HG03571 (cell line): Measurements from ENCODE around the gene MBD6.
"Not testable (repeated sequence)": the region's sequence is repeated elsewhere in the genome, so short reads cannot be mapped to it uniquely, and the experiment has no call there.

Source experiments
- ATAC-seq: cut with Tn5 transposase; IDR thresholded peaks from one replicate; pipeline ENCODE4 v1.9.1; 2021; ENCODE audit not compliant: unreplicated experiment

MBD6 gene

DNA sequence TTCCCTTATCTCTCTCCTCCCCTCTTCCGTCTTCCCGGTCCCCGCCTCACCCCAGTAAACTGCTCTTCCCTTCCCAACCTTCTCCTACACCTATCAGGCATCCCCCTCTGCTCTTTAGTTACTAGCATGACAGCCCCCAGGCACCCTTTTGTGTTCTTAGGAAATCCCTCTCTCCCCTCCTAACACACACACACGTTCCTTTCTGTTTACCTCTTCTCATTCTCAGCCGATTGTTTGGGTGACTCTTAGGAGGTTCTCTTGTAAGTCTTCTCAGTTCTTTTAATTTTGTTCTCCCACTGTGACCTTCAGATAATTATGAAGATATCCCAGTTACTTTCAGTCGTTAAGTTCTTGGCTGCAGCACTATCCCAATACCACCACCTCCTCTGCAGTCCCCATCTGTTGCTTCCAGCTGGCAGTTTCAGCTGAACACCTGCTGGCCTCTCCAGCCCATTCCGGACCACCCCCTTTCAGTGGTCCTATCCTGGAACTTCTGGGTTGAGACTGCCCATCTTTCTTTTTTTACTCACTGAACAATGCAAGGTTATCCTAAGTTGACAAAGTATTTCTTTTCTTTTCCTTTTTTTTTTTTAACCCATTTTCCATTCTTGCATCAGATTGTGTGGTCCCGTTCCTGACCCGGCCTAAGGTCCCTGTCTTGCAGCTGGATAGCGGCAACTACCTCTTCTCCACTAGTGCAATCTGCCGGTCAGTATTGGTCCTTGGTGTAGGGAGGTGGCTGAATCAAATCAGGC, 34.0 kb upstream of the MBD6 start:
- ATAC-seq, result peak; percentile 1

DNA sequence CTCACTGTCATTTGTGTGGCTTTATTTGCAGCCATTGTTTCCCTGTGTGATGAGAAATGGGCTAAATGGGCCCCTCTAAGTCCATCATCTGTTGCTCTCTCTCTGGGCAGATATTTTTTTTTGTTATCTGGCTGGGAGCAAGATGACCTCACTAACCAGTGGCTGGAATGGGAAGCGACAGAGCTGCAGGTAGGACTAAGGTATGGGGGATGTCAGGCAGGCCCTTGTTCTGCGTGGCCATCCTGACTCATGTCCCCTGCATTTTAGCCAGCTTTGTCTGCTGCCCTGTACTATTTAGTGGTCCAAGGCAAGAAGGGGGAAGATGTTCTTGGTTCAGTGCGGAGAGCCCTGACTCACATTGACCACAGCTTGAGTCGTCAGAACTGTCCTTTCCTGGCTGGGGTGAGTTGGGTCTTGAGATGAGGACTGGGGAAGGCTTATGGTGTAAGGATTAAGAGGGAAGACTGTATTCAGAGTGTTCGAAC, 33.4 kb upstream of the MBD6 start:
- no peak for ATAC-seq

DNA sequence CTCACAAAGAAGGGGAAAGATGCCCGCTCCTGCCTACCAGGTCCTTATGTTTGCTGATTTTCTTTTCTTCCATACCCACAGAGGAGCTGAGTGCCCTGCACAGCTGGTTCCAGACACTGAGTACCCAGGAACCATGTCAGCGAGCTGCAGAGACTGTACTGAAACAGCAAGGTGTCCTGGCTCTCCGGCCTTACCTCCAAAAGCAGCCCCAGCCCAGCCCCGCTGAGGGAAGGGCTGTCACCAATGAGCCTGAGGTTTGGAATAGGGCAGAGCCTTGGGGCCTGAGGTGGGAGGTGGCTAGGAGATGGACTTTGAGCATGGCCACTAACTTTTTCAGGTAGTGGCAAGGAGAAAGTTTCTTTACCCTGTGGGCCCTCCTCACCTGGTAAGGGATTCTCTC, 32.5 kb upstream of the MBD6 start:
- ATAC-seq, result no peak

DNA sequence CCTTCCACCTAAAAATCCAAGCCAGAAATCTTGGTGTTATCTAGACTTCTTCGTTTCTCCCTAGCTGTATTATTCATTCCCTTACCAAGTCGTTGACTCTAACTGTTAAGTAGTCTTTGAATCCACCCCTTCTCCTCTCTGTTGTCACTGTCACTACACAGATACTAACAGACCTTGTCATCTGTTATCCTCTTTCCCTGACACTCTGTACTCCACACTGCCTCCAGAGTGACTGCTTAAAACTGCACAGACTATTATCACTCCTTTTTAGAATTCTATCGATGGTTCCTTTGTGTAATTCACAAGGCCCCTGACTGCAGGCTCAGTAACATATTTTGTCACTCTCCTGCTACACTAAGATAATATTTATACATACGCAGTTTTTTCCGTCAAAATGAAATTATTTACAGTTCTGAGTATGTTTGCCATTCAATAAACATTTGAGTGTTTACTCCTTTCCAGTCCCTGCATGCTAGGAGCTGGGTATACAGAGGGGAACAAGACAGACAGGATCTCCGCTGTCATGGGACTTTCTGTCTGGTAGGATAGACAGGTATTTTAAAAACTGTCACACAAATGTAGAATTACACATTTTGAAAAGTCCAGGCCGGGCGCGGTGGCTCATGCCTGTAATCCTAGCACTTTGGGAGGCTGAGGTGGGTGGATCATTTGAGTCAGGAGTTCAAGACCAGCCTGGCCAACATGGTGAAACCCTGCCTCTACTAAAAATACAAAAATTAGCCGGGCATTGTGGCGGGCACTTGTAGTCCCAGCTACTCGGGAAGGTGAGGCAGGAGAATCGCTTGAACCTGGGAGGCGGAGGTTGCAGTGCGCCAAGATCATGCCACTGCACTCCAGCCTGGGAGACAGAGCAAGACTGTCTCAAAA, 31.0 kb upstream of the MBD6 start:
- no peak for ATAC-seq

DNA sequence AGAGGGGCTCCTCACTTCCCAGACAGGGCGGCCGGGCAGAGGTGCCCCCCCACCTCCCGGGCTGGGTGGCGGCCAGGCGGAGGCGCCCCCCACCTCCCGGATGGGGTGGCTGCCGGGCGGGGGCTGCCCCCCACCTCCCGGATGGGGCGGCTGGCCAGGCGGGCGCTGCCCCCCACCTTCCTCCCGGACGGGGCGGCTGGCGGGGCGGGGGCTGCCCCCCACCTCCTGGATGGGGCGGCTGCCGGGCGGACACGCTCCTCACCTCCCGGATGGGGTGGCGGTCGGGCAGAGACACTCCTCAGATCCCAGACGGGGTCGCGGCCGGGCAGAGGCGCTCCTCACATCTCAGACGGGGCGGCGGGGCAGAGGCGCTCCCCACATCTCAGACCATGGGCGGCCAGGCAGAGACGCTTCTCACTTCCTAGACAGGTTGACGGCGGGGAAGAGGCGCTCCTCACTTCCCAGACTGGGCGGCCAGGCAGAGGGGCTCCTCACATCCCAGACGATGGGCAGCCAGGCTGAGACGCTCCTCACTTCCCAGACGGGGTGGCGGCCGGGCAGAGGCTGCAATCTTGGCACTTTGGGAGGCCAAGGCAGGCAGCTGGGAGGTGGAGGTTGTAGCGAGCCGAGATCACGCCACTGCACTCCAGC, 27.4 kb upstream of the MBD6 start:
- not testable (repeated sequence) for ATAC-seq

DNA sequence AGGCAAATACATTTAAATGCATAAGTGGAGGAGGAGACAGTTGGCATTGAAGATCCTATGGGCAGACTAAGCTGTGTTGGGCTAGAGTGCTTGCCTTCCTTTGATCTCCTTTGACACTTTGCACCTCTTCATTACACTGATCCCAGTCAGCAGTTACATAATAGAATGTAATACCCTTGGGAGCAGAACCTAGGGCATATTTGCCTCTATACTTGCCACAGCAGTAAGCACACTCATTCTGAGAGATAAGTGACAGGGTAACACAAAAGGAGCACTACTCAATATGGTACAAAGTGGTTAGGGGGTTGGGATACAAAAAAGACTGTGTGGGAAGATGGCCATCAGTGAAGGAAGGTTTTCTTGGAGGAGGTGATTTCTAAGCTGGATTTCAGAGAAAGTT, 25.8 kb upstream of the MBD6 start:
- no peak for ATAC-seq

DNA sequence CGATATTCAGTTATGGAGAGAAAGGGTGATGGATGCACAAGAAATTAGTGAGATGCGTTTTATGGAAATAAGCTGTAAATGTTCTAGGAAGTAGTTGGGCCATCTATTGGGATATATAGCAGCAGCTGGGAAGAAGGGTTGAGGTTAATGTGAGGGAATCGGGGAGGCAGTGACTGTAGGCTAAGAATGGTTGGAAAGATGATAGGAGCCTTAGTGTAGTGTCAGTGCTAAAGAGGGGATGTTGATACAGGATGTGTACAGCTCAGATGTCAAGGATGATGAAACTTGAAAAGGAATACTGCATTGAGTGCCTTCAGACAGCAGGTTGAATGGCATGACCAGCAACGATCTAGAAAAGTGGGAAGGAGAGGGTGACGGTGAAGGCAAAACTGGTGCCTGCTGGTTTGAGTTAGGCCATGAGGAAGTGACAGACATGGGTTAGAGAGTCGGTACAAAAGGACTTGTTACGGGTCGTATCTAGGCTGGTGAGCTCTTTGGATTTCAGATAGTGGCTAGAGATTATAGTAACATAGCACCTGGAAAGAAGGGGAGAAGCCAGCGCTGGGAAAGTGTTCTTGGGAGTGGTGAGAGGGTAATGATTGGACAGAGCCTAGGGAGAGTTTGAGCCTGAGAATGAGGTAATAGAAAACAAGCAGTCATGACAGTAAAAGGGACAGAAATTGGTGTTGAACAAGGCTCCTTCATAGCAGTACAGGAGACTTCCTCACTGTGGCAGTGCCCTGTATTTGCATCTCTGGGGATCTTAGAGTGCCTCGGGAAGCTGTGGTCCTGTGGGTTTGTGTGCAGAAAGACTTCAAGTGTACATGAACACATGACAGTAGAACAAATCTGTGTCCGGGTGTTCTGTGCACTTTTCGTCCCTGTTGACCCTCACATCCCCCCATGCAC, 25.1 kb upstream of the MBD6 start:
- ATAC-seq, result no peak

DNA sequence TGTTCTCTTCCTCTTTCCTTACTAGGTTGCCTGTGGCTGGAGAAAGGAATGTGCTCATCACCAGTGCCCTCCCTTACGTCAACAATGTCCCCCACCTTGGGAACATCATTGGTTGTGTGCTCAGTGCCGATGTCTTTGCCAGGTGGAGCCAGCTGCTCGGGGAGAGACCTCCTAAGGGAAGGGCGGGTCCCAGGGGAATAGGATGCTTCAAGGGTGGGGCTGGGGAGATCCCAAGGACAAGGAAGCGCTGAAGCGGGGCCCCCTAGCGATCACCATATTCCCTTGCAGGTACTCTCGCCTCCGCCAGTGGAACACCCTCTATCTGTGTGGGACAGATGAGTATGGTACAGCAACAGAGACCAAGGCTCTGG, 24.5 kb upstream of the MBD6 start:
- no peak for ATAC-seq

DNA sequence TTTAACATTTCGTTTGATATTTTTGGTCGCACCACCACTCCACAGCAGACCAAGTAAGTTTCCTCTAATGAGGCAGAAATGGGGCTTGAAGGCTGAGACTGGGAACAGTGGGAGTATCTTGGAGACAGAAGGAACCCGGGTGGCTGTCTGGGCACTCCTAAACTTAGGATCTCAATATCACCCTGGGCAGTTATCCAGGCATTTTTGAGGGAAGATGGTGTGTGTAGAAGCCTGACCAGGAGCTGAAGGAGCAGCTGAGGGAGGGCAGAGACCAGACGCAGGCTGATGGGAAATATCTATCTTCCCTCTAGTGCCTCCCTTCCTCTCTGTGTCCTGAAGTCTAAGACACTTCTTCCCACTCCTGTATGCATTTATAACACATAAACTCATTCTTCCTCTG, 24.1 kb upstream of the MBD6 start:
- no peak for ATAC-seq

DNA sequence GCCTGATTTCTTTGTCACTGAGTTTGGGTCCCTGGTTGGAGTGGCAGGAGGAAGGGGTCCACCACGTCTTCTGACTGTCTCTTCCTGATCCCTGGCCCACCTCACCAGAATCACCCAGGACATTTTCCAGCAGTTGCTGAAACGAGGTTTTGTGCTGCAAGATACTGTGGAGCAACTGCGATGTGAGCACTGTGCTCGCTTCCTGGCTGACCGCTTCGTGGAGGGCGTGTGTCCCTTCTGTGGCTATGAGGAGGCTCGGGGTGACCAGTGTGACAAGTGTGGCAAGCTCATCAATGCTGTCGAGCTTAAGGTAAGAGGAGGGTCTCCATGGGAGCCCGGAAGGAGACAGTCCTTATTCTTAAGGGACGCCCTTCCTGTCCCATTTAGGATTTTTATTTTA, 22.4 kb upstream of the MBD6 start:
- no peak for ATAC-seq

DNA sequence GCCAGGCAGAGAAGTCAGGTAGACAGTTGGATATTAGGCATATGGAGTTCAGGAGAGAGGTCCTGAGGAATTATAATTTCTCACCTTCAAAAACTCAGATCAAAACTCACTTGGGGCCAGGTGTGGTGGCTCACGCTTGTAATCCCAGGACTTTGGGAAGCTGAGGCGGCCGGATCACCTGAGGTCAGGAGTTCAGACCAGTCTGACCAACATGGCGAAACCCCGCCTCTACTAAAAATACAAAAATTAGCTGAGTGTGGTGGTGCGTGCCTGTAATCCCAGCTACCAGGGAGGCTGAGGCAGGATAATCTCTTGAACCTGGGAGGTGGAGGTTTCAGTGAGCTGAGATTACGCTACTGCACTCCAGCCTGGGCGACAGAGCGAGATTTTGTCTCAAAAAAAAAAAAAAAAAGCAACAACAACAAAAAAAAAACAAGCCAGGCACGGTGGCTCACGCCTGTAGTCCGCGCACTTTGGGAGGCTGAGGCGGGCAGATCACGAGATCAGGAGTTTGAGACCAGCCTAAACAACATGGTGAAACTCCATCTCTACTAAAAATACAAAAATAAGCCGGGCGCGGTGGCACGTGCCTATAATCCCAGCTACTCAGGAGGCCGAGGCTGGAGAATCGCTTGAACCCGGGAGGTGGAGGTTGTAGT, 20.2 kb upstream of the MBD6 start:
- not testable (repeated sequence) for ATAC-seq

DNA sequence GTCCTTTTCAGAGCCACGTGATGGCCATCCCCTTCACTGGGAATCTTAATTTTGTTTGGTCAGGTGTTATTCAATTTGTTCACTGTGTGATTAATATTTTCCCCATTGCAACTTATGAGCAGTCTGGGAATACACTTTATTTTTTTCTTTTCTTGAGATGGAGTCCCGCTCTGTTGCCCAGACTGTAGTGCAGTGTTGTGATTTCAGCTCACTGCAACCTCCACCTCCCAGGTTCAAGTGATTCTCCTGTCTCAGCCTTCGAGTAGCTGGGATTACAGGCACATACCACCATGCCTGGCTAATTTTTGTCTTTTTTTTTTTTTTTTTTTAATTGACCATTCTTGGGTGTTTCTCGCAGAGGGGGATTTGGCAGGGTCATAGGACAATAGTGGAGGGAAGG, 16.1 kb upstream of the MBD6 start:
- not testable (repeated sequence) for ATAC-seq

DNA sequence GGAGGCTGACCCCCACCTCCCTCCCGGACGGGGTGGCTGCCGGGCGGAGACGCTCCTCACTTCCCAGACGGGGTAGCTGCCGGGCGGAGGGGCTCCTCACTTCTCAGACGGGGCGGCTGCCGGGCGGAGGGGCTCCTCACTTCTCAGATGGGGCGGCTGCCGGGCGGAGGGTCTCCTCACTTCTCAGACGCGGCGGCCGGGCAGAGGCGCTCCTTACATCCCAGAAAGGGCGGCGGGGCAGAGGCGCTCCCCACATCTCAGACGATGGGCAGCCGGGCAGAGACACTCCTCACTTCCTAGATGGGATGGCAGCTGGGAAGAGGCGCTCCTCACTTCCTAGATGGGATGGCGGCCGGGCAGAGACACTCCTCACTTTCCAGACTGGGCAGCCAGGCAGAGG, 14.8 kb upstream of the MBD6 start:
- not testable (repeated sequence) for ATAC-seq

DNA sequence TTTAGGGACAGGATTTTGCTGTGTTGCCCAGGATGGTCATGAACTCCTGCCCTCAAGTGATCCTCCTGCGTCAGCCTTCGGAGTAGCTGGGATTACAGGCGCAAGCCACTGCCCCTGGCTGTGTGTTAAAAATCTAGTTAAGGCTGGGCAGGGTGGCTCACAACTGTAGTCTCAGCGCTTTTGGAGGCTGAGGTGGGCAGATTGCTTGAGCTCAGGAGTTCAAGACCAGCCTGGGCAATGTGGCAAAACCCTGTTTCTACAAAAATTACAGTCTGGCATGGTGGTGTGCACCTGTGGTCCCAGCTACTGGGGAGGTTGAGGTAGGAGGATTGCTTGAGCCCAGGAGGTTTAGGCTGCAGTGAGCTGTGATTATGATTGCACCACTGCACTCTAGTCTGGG, 11.5 kb upstream of the MBD6 start:
- no peak for ATAC-seq

DNA sequence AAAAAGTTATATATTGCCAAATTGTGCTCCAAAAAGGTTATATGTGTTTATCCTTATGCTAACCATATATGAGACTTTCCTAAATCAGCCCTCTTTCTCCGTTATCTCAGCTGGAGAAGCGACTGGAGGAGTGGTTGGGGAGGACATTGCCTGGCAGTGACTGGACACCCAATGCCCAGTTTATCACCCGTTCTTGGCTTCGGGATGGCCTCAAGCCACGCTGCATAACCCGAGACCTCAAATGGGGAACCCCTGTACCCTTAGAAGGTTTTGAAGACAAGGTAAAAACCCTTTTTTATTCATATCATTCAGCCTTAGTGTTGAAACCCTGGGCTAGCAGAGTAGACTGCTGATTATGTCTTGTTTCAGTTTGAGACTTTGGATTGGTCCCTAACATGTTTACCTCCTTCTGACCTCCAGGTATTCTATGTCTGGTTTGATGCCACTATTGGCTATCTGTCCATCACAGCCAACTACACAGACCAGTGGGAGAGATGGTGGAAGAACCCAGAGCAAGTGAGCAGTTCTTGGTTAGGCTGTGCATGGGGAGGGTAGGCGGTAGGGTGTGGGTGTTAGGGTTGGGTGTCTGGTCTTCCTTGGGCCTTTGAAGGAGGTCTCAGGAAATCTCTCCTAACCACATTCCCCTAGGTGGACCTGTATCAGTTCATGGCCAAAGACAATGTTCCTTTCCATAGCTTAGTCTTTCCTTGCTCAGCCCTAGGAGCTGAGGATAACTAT, 10.9 kb upstream of the MBD6 start:
- no peak for ATAC-seq

DNA sequence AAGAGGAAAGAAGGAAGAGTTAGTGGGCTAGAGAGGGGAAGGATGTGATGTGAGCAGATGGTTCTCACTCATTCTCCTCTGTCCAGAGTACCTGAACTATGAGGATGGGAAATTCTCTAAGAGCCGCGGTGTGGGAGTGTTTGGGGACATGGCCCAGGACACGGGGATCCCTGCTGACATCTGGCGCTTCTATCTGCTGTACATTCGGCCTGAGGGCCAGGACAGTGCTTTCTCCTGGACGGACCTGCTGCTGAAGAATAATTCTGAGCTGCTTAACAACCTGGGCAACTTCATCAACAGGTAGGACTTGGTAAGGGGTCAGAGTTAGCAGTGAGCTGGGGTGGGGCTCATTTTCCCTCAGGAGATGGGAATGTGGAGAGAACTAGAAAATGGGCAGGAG, 10.0 kb upstream of the MBD6 start:
- no peak for ATAC-seq

DNA sequence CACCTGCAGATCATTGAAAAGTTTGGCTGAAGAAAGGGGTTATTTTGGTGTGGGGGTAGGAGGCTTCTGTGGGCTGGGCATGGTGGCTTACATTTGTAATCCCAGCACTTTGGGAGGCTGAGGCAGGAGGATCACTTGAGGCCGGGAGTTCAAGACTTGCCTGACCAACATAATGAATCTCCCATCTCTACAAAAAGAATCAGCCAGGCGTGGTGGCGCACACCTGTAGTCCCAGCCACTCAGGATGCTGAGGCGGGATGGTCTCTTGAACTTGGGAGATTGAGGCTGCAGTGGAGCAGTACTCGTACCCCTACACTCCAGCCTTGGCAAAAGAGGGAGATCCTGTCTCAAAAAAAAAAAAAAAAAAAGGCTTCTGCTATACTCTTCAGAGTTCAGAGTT, 9.4 kb upstream of the MBD6 start:
- ATAC-seq, result no peak

DNA sequence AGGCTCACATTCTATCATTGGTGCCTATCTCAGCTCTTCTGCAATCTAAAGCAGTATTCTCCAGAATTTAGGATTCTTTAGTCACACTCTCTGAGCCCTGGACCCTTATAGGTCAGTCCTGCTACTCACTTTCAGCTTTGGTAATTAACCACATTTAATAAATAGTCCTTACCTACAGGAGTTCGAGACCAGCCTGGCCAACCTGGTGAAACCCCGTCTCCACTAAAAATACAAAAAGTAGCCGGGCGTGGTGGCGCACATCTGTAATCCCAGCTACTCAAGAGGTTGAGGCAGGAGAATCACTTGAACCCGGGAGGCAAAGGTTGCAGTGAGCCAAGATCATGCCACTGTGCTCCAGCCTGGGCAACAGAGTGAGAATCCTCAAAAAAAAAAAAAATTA, 8.9 kb upstream of the MBD6 start:
- not testable (repeated sequence) for ATAC-seq

DNA sequence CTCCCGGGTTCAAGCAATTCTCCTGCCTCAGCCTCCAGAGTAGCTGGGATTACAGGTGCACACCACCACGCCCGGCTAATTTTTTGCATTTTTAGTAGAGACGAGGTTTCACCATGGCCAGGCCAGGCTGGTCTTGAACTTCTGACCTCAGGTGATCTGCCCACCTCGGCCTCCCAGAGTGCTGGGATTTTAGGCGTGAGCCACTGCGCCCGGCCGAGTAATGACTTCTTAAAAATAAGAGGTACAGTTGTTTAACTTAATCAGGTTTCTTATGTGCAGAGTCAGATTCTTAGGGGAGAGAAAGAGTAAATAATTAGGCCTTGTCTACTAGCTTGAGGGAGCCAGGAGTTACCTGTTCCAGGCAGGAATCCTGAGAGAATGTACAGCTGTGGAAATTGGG, 8.4 kb upstream of the MBD6 start:
- ATAC-seq, result not testable (repeated sequence)
